Measurements from ENCODE around the gene PDZD2.

DNA sequence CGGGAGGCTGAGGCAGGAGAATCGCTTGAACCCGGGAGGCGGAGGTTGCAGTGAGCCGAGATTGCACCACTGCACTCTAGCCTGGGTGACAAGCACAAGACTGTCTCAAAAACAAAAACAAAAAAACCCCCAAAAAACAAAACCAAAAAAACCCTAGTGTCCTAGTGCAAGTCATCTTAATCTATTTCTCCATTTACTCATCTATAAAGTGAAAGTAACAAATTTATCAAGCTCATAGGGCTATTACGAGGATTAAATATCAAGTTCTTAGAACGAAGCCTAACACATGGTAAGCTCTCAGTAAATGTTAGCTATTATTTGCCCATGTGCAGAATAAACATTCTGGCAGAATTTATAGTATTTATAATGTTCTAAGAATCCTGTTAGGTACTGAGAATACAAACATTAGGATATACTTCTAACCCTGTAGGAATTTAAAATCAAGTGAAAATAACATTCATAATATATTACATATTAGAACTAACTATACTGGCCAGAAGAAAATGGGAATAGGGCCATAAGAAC is 490.2 kb downstream of the PDZD2 start:
- no peak for TF ChIP-seq CTCF (conservative IDR thresholded peaks at IDR 0.05 in 1 of 2, IDR thresholded peaks at IDR 0.05 in 1 of 2; ENCODE audit: extremely low read depth in 1 of 2, insufficient read depth in 1 of 2, low read depth in 1 of 2, low read length in 2 of 2)
- TF ChIP-seq EZH2 (IDR thresholded peaks at IDR 0.05; ENCODE audit: borderline replicate concordance, low read length), result no peak

Data from mammary epithelial cell (primary cell).